Left cardiac atrium (tissue), 4 donors: ENCODE measurements around the gene ZP4. TPM values are rescaled to one million over a fixed set of nuclear protein-coding genes. Genes with fewer than 3 reads are reported as not detected.

Experiments
- ATAC-seq, 2 donors: fragments of 200-7000 bp; cut with Tn5 transposase; one replicate each; pipeline ENCODE4 v1.9.1; 2020; ENCODE audit warnings: mild to moderate bottlenecking in 2 of 2, moderate library complexity in 2 of 2
- DNase-seq: peaks from one replicate; pipeline ENCODE4 v3.0.0-alpha.2; 2020
- intact Hi-C, 2 donors: fragments of 100-400 bp; cut with DNase I; formaldehyde crosslinking; loops; one replicate each; pipeline versions ENCODE4 v1.14.1 to v1.15.1; 2022 to 2023
- total RNA-seq, 2 donors: library from RNA; stranded (reverse); fragmentation: NEBNext Ultra II Directional; extraction: Animal tissue kit (Norgen Biotek cat#: 25700); gene quantifications; one replicate each; pipeline ENCODE4 v1.2.1, GENCODE V29; 2021
- donor health status: DM: no; HTN: yes; CAD: no.
- donor health status: DM: no; HTN: yes; CAD: no; lungs with severe emphysema.
- donor health status: DM: yes; HTN: yes; CAD: no.
- donor health status: Dilated cardiomyopathy.

Gene ZP4
- total RNA-seq, 2 donors from 2014 or later = not detected

DNA sequence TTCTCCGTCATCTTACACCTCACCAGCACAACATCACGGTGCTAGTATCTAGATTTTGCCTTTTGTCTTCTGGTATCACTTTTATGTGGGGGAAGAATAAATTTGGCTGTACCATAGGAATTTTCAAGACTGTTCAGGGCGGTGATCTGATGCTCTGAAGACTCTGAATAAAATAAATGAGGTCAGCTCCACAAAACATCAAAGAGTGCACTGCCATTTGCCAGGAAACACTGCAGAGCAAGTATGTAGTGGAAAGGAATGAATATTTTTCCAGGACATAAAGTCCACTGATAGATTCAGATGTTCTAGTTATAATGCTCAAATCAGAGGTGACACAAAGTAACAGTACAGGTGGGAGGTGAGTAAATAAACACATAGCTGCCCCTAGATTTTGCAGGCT is 56.3 kb downstream of the ZP4 start:
- no peak for DNase-seq
- no peak for ATAC-seq
- intact Hi-C loops = no loop called here

DNA sequence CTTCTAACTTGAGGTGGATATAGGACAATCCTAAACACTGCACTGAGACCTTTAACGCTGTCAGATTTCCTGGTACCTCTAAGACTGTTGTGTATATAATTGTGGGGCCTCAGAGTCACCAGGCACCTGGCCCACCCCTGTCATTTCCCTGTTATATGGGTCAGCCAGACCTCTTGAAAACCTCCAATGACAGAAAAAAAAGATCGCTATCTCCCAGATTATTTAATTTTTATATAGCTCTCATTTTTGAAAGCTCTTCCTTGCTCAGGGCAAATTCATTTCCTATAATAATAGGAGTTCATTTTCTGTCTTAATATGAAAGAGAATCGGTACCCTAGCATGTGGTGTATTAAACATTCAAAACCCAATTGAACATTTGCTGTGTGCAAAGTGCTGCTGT is 56.7 kb downstream of the ZP4 start:
- intact Hi-C loops = no loop called here
- no peak for DNase-seq
- no peak for ATAC-seq

- intact Hi-C loops = no loop called here
- DNase-seq (no peak), ATAC-seq (no peak)
Observed at GRCh38 chr1:237832858-237833257, 57.9 kb downstream of the ZP4 start.
